GM19099 (cell line): ENCODE data around the gene ATP8A2.

ENCODE experiments used
- POLR2A ChIP-seq: IDR thresholded peaks from 3 replicates; pipeline ENCODE4 v1.6.1; 2011; ENCODE audit warnings: low read depth; ENCODE audit not compliant: insufficient read length; ENCODE audit errors: extremely low read depth

The ATP8A2 gene

DNA sequence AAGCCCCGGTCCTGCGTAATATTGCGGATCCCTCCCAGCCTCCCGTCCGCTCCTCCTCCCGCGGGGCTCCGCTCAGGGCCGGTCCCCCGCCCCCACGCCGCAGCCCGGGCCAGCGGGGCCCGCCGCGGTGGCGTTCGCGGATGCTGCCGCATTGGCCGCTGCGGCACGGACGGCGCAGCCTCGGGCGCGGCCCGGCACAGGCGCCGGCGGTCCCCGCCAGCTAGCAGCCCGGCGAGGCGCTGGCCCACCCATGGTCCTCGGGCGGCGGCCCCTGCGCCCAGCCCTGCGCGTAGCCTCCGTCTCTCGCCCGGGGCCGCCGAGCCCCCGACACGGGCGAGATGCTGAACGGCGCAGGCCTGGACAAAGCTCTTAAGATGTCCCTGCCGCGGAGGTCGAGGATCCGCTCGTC, at the start of gene ATP8A2:
TSS of gene ATP8A2 (plus strand) at position 100 of the 409 bp plus-strand sequence. CDS start at position 339, 239 bp downstream.
- TF ChIP-seq POLR2A, result no peak

DNA sequence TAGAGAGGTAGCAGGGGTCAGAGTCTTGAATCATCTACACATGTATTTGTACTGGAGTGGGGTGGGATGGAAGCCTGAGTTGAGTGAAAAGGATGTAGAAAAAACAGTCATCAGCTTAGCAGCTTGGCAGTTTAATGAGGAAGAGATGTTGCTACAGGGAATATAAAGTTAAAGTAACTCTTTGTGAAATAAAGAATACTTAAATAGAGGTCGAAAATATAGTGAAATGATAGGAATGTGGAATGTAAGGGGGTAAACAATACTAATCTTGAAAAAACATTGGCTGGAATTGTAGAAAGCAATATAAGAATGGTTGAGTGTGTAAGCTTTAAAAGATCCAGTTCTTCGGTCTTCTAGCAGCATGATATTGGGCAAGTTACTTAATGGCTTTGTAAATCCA, 47.7 kb upstream of the ATP8A2 start:
- no peak for TF ChIP-seq POLR2A

DNA sequence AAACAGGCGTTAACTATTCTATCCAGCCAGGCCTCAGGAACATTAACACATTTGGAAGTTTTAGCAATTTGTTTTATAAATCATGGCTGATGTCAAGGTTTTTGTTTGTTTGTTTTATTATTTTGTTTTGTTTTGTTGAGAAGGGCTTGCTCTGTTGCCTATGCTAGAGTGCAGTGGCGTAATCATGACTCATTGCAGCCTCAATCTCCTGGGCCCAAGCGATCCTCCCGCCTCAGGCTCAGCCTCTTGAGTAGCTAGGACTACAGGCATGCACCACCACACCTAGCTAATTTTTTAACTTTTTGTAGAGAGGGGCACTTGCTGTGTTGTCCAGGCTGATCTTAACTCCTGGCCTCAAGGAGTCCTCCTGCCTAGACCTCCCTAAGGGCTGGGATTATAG, 42.1 kb upstream of the ATP8A2 start:
- no peak for TF ChIP-seq POLR2A

DNA sequence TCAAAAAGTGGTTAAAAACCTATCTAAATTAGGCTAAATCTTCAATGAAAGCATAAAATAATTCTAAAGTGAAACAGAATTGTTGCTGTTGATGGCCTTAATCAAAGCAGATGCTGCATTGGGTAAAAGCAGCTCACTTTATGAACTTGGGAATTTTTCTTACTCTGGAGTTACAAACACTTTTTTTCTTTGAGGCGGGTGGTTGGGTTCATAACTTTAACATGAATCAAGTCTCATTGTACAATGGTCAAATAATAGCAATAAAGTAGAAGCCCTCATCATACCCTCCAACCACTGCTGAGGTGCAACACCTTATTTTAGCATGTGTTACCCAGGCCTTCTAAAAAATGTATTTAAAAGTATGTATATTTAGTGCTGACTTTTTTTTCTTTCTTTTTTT, 41.2 kb upstream of the ATP8A2 start:
- no peak for TF ChIP-seq POLR2A

DNA sequence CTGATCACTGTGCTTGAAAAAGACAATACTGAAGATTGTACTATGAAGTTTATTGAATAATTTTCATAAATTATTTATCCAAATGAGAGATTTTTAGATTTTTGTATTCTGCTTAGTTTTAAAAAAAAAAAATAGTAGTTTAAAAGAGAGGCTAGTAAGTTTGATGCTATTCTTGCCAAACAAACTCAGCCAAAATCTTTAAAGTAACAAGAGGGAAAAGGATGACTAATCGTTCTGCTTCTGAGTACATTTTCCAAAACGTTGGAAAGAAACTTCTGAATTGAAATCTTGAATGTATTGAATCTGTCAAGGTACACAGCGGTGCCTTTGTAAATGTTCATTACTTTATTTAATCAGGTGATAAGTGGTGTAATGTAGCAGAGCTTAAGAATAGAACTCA, 35.9 kb upstream of the ATP8A2 start:
- no peak for TF ChIP-seq POLR2A

DNA sequence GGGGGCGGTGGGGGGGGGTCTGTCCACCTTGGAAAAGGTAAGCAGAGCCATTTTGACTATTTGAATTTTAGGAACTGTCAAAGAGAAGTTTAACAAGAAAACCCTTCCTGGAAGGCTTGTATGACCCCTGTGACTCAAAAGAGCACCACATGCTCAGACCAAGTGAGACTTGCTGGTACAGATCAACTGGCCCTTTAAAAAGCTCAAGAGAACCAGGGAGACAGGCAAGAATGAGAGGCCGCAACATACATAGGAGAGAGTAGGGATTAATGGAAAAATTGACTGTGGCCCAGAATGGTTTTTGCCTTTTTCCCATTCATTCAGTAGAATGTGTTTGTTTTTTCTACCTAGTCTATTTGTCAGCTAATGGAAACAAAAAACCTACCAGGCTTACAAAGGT, 26.2 kb upstream of the ATP8A2 start:
- TF ChIP-seq POLR2A, result no peak

DNA sequence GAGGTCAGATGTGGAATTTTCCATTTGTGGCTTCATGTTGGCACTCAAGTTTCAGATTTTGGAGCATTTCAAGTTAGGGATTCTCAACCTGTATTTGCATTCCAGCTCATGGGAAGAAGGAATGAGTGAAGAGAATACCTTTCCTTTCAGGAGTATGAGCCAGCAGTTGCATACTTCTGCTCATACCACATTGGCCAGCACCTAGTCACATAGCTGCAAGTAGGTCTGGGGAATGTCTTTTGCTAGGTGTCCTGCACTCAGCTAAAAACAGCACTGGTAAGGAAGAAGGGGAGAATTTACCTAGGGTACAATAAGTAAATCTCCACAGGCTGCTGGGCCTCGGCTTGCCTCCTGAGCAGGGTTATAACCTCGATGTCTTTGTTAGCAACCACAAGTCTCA, 24.6 kb upstream of the ATP8A2 start:
- no peak for TF ChIP-seq POLR2A

DNA sequence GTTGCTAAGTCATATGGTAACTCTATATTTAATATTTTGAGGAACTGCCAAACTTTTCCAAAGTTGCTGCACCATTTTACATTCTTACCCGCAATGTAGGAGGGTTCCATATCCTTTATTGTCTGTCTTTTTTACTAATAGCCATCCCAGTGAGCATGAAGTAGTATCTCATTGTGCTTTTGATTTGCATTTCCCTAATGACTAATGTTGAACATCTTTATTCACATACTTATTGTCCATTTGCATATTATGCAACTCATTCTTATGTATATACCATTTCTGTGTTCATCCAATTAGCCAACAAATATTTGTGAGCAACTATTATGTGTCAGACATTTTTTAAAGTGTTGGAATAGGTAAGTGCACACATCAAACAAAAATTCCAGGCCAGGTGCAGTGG, 20.4 kb upstream of the ATP8A2 start:
- TF ChIP-seq POLR2A, result no peak

DNA sequence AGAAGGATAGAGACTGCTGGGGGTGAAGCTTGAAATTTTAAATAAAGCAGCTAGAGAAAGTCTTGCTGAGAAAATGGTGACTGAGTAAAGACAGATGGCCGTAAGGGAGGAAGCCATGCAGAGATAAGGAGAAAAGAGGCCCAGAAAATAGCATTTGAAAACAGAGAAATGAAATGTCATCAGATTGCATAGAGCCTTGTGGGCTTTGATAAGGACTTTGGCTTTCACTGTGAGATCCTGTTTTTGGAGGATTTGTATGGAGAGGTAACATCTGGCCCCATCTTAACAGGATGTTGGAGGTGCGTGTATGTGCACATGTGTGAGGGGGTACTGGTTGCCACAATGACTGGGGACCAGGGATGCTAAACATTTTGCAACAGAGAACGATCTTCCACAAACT, 19.5 kb upstream of the ATP8A2 start:
- no peak for TF ChIP-seq POLR2A

DNA sequence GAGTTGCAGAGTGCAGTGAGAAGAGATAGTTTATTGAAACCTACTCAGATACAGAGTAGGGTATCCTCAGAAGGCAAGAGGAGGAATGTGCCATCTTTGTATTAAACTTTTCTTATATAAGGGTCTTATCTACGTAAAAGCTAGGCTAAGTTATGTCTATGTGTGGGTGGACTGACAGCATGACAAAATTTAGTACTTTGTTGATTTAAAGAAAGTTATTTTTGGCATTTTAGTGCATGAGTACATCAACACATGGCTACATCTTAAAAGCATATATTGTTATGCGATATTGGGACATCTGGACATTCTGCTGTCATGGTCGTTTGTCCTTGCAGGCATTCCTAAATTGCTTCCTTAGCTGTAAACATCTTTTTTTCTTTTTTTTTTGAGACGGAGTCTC, 19.0 kb upstream of the ATP8A2 start:
- TF ChIP-seq POLR2A, result no peak

DNA sequence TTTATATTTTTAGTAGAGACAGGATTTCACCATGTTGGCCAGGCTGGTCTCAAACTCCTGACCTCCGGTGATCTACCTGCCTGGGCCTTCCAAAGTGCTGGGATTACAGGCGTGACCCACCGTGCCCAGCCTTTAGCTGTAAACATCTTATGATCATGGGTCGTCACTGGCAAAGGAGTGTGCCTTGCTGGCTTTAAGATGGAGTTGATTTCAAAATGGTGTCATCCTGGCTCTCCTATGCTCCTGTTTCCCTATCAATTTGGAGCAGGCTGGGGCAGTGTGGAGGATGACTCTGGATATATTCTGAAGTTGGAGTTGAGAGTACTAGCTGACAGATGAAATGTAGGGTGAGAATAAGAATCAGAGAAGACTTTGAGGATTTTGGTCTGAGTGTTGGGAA, 18.4 kb upstream of the ATP8A2 start:
- no peak for TF ChIP-seq POLR2A

DNA sequence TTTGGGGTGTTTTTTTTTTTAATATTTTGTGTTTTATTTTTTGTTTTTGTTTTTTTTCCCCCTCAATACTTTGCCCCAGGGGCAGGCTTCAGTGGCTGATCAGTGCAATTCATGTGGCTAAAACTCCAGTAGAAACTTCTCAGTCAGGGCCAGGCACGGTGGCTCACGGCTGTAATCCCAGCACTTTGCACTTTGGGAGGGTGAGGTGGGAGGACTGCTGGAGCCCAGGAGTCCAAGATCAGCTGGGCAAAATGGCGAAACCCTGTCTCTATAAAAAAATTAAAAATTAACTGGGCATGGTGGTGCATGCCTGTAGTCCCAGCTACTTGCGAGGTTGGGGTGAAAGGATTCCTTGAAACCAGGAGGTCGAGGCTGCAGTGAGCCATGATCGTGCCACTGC, 17.4 kb upstream of the ATP8A2 start:
- no peak for TF ChIP-seq POLR2A

DNA sequence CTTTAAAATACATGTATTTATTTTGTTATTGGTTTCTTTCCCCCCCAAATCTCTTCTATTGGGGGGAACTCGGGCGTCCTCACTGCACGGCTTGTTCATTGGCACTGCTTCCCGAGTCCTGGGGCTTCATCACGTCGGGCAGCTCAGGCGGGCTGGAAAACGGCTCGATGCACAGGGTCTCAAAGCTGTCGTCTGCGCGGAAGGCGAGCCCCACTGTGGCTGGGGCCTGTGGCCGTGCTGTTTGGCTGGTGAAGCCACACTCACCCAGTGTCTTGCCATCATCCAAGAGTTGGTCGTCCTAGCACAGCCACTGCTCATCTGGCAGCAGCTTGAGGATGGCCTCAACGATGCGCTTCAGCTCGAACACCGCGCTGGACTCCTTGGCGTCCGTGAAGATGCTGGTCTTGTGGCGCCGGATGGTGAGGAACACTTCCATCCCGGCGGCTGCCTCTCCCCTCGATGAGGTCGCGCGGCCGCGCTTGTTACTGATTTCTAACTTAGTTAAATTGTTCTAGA, 6.0 kb upstream of the ATP8A2 start:
- no peak for TF ChIP-seq POLR2A

DNA sequence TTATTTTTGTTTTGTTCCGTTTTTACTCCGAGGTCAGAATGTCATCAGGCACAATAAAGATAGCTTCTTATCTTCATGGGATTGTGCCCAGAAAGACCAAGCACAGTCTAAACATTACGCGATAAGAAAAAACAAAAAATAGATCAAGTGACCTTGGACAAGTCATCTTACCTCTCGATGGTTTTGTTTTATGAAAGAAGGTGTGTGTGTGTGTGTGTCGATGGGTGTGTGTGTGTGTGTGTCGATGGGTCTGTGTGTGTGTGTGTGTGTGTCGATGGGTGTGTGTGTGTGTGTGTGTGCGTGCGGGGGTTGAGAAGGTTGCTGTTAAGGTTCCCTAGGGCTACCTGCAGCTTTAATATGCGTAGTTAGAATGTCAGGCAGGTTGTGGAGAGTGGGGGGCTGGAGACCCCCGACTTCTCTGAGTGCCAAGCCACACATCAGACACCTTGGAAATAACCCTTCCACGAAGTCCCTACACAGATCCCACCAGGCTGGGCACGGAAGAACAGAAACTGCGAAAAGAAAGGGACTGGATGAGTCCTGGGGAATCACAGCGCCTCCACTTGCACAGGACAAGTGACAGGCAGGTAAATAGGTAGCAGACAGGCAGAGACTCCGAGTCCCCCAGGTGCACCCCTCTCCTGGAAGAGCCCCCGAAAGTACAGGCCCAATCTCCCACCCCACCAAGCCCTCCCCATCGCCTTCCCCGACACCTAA, 458 bp upstream of the ATP8A2 start:
- TF ChIP-seq POLR2A, result no peak

DNA sequence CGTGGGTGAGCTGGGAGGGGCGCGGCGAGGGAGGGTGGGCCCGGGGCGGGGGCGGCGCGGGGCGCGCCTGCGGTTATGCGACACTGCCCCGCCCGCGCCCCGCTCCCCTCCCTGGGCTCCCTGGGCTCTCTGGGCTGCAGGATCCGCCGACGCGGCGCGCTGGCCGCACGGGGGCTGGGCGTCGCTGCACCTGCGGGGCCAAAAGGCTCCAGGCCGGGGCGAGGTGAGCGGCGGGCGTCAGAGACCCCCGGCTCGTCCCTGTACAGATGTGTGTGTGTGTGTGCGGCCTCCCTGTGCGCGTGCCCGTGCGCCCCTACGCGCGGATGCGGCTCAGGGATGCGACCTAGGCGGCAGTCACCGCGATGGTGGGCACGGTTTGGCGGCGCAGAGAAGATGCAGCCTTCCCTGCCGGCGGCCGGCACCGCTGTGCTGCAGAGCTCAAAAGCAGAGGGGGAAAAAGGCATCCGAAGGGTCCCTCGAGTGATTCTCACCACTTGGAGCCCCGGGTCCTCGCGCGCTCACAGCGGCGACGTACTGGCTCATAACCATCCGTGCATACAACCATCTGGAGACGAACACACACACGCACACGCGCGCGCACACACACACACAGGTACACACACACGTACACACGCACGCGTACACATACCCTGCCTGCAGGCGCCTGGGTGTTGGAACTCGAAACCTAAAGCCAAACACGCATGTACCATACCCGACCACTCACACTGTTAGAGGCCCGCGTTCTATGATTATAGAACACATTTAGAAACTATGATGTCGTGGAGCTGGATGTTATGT, 709 bp downstream of the ATP8A2 start:
- no peak for TF ChIP-seq POLR2A

DNA sequence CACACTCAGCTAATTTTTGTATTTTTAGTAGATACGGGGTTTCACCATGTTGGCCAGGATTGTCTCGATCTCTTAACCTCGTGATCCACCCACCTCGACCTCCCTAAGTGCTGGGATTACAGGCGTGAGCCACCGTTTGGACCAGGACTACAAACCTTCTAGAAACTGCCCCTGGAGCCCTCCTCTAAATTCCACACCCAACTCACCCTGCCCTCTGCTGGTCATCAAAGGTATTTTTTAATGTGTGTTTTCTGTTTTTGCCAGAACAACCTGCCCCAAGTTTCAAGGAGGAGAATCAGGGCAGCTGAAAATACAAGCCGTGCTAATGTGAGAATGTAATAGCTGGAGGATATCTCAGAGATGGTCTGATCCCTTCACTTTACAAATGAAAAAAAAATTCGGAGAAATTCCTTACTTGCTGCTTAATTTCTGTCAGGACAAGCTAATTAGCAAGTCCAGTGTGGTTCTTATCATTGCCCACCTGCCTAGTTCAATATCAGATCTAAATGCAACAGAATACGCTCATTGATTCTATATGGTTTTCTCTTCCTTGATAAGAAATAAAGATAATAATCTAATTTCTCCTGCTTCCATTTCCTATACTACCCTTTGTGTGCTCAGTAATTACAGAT, 4.1 kb downstream of the ATP8A2 start:
- TF ChIP-seq POLR2A, result no peak
